HepG2 (cell line): ENCODE data around the gene NAV2. TPM values are rescaled to one million over a fixed set of nuclear protein-coding genes. Genes with fewer than 3 reads are reported as not detected.

Experiments
- AKNA ChIP-seq: sonication (generic); formaldehyde crosslinking; IDR thresholded peaks from 2 replicates; pipeline ENCODE4 v1.4.0; 2020; ENCODE audit warnings: missing genetic modification reagents, borderline replicate concordance
- IRF2 ChIP-seq: IDR thresholded peaks from 2 replicates; pipeline ENCODE4 v1.6.1; 2018; ENCODE audit warnings: missing genetic modification reagents, missing compliant biosample characterization
- KDM5B ChIP-seq: sonication (generic); formaldehyde crosslinking; IDR thresholded peaks from 2 replicates; pipeline ENCODE4 v1.4.0; 2020; ENCODE audit warnings: missing genetic modification reagents, mild to moderate bottlenecking, borderline replicate concordance
- SRSF9 ChIP-seq: fragments of 200-400 bp; formaldehyde crosslinking; IDR thresholded peaks from 2 replicates; pipeline ENCODE4 v1.6.1; 2018; ENCODE audit warnings: borderline replicate concordance, mild to moderate bottlenecking, low read depth, low read length; ENCODE audit not compliant: insufficient read depth, poor library complexity, severe bottlenecking
- ZFP37 ChIP-seq: sonication (generic); formaldehyde crosslinking; IDR thresholded peaks from 2 replicates; pipeline ENCODE4 v1.4.0; 2020; ENCODE audit warnings: missing genetic modification reagents, borderline replicate concordance
- ZMYM3 ChIP-seq: sonication (generic); formaldehyde crosslinking; IDR thresholded peaks from 2 replicates; pipeline ENCODE4 v1.5.1; 2020; ENCODE audit warnings: mild to moderate bottlenecking, missing genetic modification reagents
- ZNF317 ChIP-seq: sonication (generic); formaldehyde crosslinking; IDR thresholded peaks from 2 replicates; pipeline ENCODE4 v1.5.0; 2020; ENCODE audit warnings: mild to moderate bottlenecking, missing genetic modification reagents
- polyA plus RNA-seq, 8 experiments: library from polyadenylated mRNA; depleted of rRNA in 3 of 8; stranded (reverse) in 7 of 8; unstranded in 1 of 8; fragments of >200 nt; fragmentation: Illumina TruSeq in 4 of 8; extraction: Trizol in 4 of 8; gene quantifications; 2 replicates each; pipeline versions ENCODE4 v1.2.1 to v1.2.3, GENCODE V29; 2011 to 2016; ENCODE audit warnings: low read depth in 4 of 8, missing spikeins in 1 of 8, mixed read lengths in 1 of 8; ENCODE audit not compliant: insufficient read depth in 1 of 8
- total RNA-seq, 5 experiments: library from RNA; depleted of rRNA; stranded (reverse); fragments of >200 nt; fragmentation: Illumina TruSeq; extraction: Trizol; gene quantifications; 2 replicates each; pipeline ENCODE4 v1.2.3, GENCODE V29; 2016; ENCODE audit warnings: low read depth in 1 of 5
- TF ChIP-seq, protein P1 (sequence below), 2 experiments: fragments of 450-650 bp in 1 of 2; sonication (generic) in 1 of 2; formaldehyde crosslinking in 1 of 2; IDR thresholded peaks; 2 replicates each; pipeline versions ENCODE4 v1.6.1 to v1.8.0; 2016 to 2022; ENCODE audit warnings: antibody characterized with exemption in 1 of 2, mild to moderate bottlenecking in 1 of 2, missing genetic modification reagents in 1 of 2
- TF ChIP-seq, protein P2 (sequence below): sonication (generic); formaldehyde crosslinking; IDR thresholded peaks from 2 replicates; pipeline ENCODE4 v1.8.1; 2023; ENCODE audit warnings: missing genetic modification reagents, inconsistent platforms, borderline replicate concordance

NAV2 gene
- total and polyA plus RNA-seq, 2 of the 13 experiments (the other 11 are each of a cell fraction or from before 2014, with no cell fraction given): 9.3 to 34.6 TPM

GRCh38 chr11:20084921-20085814 lies 372.5 kb downstream of the NAV2 start (continued):
- TF ChIP-seq ZNF317 (CRISPR knock-in tag): no peak
- TF ChIP-seq AKNA (CRISPR knock-in tag): no peak
- TF ChIP-seq ZFP37 (CRISPR knock-in tag): no peak
- TF ChIP-seq, protein P1, sequence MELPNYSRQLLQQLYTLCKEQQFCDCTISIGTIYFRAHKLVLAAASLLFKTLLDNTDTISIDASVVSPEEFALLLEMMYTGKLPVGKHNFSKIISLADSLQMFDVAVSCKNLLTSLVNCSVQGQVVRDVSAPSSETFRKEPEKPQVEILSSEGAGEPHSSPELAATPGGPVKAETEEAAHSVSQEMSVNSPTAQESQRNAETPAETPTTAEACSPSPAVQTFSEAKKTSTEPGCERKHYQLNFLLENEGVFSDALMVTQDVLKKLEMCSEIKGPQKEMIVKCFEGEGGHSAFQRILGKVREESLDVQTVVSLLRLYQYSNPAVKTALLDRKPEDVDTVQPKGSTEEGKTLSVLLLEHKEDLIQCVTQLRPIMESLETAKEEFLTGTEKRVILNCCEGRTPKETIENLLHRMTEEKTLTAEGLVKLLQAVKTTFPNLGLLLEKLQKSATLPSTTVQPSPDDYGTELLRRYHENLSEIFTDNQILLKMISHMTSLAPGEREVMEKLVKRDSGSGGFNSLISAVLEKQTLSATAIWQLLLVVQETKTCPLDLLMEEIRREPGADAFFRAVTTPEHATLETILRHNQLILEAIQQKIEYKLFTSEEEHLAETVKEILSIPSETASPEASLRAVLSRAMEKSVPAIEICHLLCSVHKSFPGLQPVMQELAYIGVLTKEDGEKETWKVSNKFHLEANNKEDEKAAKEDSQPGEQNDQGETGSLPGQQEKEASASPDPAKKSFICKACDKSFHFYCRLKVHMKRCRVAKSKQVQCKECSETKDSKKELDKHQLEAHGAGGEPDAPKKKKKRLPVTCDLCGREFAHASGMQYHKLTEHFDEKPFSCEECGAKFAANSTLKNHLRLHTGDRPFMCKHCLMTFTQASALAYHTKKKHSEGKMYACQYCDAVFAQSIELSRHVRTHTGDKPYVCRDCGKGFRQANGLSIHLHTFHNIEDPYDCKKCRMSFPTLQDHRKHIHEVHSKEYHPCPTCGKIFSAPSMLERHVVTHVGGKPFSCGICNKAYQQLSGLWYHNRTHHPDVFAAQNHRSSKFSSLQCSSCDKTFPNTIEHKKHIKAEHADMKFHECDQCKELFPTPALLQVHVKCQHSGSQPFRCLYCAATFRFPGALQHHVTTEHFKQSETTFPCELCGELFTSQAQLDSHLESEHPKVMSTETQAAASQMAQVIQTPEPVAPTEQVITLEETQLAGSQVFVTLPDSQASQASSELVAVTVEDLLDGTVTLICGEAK (IDR thresholded peaks at IDR 0.05): no peak
- TF ChIP-seq, protein P1 (CRISPR knock-in tag; IDR thresholded peaks at IDR 0.05): no peak; the same call in 1 of the 2 replicates
- no peak for TF ChIP-seq IRF2
- TF ChIP-seq, protein P2, sequence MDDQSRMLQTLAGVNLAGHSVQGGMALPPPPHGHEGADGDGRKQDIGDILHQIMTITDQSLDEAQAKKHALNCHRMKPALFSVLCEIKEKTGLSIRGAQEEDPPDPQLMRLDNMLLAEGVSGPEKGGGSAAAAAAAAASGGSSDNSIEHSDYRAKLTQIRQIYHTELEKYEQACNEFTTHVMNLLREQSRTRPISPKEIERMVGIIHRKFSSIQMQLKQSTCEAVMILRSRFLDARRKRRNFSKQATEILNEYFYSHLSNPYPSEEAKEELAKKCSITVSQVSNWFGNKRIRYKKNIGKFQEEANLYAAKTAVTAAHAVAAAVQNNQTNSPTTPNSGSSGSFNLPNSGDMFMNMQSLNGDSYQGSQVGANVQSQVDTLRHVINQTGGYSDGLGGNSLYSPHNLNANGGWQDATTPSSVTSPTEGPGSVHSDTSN: no peak
- no peak for TF ChIP-seq SRSF9
- no peak; the same call in 1 of the 2 replicates for TF ChIP-seq KDM5B
- no peak; the same call in 1 of the 2 replicates for TF ChIP-seq ZMYM3 (CRISPR knock-in tag)
